ENCODE measurements around the gene TLR5. TPM values are rescaled to one million over a fixed set of nuclear protein-coding genes. Genes with fewer than 3 reads are reported as not detected.

TLR5 gene
- polyA plus RNA-seq, 1 of the 3 experiments (the other 2 are of a cell fraction), result not detected

DNA sequence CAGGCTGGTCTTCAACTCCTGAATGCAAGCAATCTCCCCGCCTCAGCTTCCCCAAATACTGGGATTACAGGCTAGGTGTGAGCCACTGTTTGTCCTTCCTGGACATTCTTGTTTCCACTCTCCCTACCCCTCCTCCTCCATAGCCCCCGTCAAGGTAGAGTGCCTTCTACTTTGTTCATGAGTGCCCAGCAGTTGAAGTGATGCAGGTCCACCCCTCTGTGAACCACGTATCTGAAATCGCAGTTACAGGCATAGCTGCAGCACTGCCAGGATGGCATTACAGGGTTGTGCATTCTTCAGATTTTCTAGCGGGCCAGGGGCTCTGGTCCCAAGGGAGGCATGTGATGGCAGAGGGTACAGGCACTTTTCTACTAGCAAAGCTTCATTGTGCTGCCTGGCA lies 7.4 kb upstream of the TLR5 start:
- H2AFZ ChIP-seq (ENCODE audit: low read depth), result no peak overlapping the region
- no peak overlapping the region for H3K27ac ChIP-seq (ENCODE audit: low read depth in 2 of 2, low read length in 1 of 2)
- H3K9me2 ChIP-seq, result no peaks in the 10 kb centered on the region
- H3K36me3 ChIP-seq (replicated peaks in 1 of 2; ENCODE audit: control insufficient read depth in 1 of 2, insufficient read depth in 2 of 2, low read length in 1 of 2), result no peaks in the 10 kb centered on the region
- H3K4me3 ChIP-seq (ENCODE audit: low read depth in 2 of 2, low read length in 1 of 2), result no peak overlapping the region
- ChIA-PET POLR2A (no interaction called here), CTCF (interaction anchor here (1.1 to 5.5 kb wide), 4 partner anchors 11 to 533 kb away, joined by 3 to 34 read pairs (median 4); no protein-coding TSS in a partner anchor)
- H3K79me2 ChIP-seq (ENCODE audit: insufficient read depth), result no peaks in the 10 kb centered on the region
- no peak overlapping the region for H3K9ac ChIP-seq
- WGBS (ENCODE audit: low lambda C conversion rate), result 46% methylated on average over 5 of the region's 5 CpGs
- H3K4me1 ChIP-seq (ENCODE audit: control insufficient read depth in 1 of 2, insufficient read depth in 2 of 2, low read depth in 1 of 2, low read length in 1 of 2), result no peaks in the 10 kb centered on the region; a peak in 1 of 4 replicates
- H3K27me3 ChIP-seq (ENCODE audit: insufficient read depth), result no peaks in the 10 kb centered on the region; the same call in 1 of the 2 replicates
- DNase-seq, result no peak
- H3K4me2 ChIP-seq, result no peak overlapping the region
- no peaks in the 10 kb centered on the region for H4K20me1 ChIP-seq (ENCODE audit: insufficient read depth)
- TF ChIP-seq FOSL2 (IDR thresholded peaks at IDR 0.05; ENCODE audit: borderline replicate concordance, low read depth) (no peak), CHD2 (IDR thresholded peaks at IDR 0.05; ENCODE audit: low read length, partially characterized antibody) (no peak), GABPA (IDR thresholded peaks at IDR 0.05; ENCODE audit: low read depth) (no peak), TAF1 (IDR thresholded peaks at IDR 0.05; ENCODE audit: borderline replicate concordance, low read depth, low read length) (no peak), EZH2phosphoT487 (IDR thresholded peaks at IDR 0.05; ENCODE audit: borderline replicate concordance, low read depth) (no peak)
- TF ChIP-seq, protein P1, sequence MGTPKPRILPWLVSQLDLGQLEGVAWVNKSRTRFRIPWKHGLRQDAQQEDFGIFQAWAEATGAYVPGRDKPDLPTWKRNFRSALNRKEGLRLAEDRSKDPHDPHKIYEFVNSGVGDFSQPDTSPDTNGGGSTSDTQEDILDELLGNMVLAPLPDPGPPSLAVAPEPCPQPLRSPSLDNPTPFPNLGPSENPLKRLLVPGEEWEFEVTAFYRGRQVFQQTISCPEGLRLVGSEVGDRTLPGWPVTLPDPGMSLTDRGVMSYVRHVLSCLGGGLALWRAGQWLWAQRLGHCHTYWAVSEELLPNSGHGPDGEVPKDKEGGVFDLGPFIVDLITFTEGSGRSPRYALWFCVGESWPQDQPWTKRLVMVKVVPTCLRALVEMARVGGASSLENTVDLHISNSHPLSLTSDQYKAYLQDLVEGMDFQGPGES (IDR thresholded peaks at IDR 0.05; ENCODE audit: low read depth, low read length), result no peak
- no peaks in the 10 kb centered on the region for H3F3A ChIP-seq (replicated peaks; ENCODE audit: insufficient read depth)
- no peaks in the 10 kb centered on the region for H3K9me3 ChIP-seq

DNA sequence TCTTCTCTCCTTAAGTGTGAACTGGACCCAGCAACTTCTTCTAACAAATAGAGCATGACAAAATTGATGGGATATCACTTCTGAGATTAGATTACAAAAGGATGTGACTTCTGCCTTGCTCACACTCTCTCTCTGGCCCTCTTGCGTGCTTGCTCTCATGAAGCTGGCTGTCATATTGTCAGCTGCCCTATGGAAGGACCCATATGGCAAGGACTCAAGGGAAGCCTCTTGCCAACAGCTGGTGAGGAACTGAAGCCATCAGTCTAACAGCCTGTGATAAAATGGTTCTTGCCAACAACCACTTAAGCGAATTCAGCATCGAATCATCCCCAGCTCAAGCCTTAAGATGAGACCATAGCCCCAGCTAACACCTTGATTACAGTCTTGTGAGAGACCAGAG lies 4.8 kb upstream of the TLR5 start:
- TF ChIP-seq RCOR1 (IDR thresholded peaks at IDR 0.05; ENCODE audit: low read length) (no peak), NRF1 (IDR thresholded peaks at IDR 0.05; ENCODE audit: low read depth, low read length) (no peak), SMC3 (IDR thresholded peaks at IDR 0.05; ENCODE audit: low read depth, low read length) (no peak), ELF1 (IDR thresholded peaks at IDR 0.05) (no peak), TEAD4 (IDR thresholded peaks at IDR 0.05; ENCODE audit: borderline replicate concordance, insufficient read depth) (no peak), RAD21 (IDR thresholded peaks at IDR 0.05; ENCODE audit: low read length) (no peak), RFX5 (IDR thresholded peaks at IDR 0.05; ENCODE audit: low read length) (no peak), ZBTB33 (IDR thresholded peaks at IDR 0.05; ENCODE audit: borderline replicate concordance, low read depth) (no peak), RXRA (IDR thresholded peaks at IDR 0.05; ENCODE audit: borderline replicate concordance, low read depth) (no peak), TCF12 (IDR thresholded peaks at IDR 0.05) (no peak), FOSL2 (IDR thresholded peaks at IDR 0.05; ENCODE audit: borderline replicate concordance, low read depth) (no peak)
- TF ChIP-seq, protein P1 (IDR thresholded peaks at IDR 0.05; ENCODE audit: low read depth, low read length), result no peak
- TF ChIP-seq, protein P2, sequence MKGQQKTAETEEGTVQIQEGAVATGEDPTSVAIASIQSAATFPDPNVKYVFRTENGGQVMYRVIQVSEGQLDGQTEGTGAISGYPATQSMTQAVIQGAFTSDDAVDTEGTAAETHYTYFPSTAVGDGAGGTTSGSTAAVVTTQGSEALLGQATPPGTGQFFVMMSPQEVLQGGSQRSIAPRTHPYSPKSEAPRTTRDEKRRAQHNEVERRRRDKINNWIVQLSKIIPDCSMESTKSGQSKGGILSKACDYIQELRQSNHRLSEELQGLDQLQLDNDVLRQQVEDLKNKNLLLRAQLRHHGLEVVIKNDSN (IDR thresholded peaks at IDR 0.05; ENCODE audit: borderline replicate concordance, low read depth), result no peak
- TF ChIP-seq, protein P3, sequence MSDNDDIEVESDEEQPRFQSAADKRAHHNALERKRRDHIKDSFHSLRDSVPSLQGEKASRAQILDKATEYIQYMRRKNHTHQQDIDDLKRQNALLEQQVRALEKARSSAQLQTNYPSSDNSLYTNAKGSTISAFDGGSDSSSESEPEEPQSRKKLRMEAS (IDR thresholded peaks at IDR 0.05; ENCODE audit: low read depth), result no peak
- CTCF ChIA-PET, result interaction anchor here (1.0 kb wide), 2 partner anchors 14 to 590 kb away, joined by 3 to 4 read pairs; no protein-coding TSS in a partner anchor
- POLR2A ChIA-PET, result no interaction called here
- no peak overlapping the region for H2AFZ ChIP-seq (ENCODE audit: low read depth)
- H3K4me2 ChIP-seq, result no peak overlapping the region
- H3K9ac ChIP-seq, result no peak overlapping the region
- H3K36me3 ChIP-seq (replicated peaks in 1 of 2; ENCODE audit: control insufficient read depth in 1 of 2, insufficient read depth in 2 of 2, low read length in 1 of 2), result no peaks in the 10 kb centered on the region
- H3F3A ChIP-seq (replicated peaks; ENCODE audit: insufficient read depth), result no peaks in the 10 kb centered on the region
- H3K79me2 ChIP-seq (ENCODE audit: insufficient read depth), result no peaks in the 10 kb centered on the region
- H3K9me3 ChIP-seq, result no peaks in the 10 kb centered on the region
- H3K27ac ChIP-seq (ENCODE audit: low read depth in 2 of 2, low read length in 1 of 2), result no peak overlapping the region
- no peaks in the 10 kb centered on the region; the same call in 1 of the 2 replicates for H3K27me3 ChIP-seq (ENCODE audit: insufficient read depth)
- H3K4me3 ChIP-seq (ENCODE audit: low read depth in 2 of 2, low read length in 1 of 2), result no peak overlapping the region
- WGBS (ENCODE audit: low lambda C conversion rate), result 0% methylated on average over 3 of the region's 3 CpGs
- no peak for DNase-seq
- H3K4me1 ChIP-seq (ENCODE audit: control insufficient read depth in 1 of 2, insufficient read depth in 2 of 2, low read depth in 1 of 2, low read length in 1 of 2), result peaks cover 0 to 4% of the 10 kb centered on the region in 2 experiments; a peak in 1 of 4 replicates
- H3K9me2 ChIP-seq, result no peaks in the 10 kb centered on the region
- H4K20me1 ChIP-seq (ENCODE audit: insufficient read depth), result no peaks in the 10 kb centered on the region
